HL-60/S4 treated with phorbol 12-myristate 13-acetate at 8.2 ng/mL for 4 days and 3 days (cell line): Measurements from ENCODE around the gene SMARCC1.

Experiments used
- in situ Hi-C: fragments of 300-500 bp; cut with MboI; formaldehyde crosslinking; loops from 2 replicates; pipeline ENCODE4 v1.15.0; 2022; ENCODE audit warnings: low sequenced_read_pairs

The SMARCC1 gene

GRCh38 chr3:47565734-47566550 is 215.8 kb downstream of the SMARCC1 start:
- in situ Hi-C loops: no loop called here

- in situ Hi-C loops: no loop called here
Observed at GRCh38 chr3:47556351-47556750, 225.3 kb downstream of the SMARCC1 start.

DNA sequence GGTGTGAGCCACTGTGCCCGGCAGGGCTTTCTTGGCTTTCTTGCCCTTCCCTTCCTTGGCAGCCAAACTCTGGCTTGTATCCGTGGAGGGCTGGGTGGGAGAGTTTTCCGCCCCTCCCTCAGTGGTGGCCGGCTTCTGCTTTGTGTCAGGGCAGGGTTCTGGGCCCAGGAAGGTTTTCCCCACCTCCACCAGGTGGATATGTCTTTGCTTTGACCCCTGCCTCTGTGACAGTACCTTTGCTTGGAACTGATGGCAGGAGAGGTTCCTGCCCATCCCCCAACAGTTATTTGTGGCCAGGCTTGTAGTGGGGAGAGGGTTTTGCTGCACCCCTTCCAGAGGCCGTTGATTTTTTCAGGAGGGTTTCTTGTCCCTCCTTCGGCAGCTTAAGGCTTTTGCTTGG is 227.4 kb downstream of the SMARCC1 start:
- in situ Hi-C loops: no loop called here

- in situ Hi-C loops: no loop called here
Observed at GRCh38 chr3:47553407-47553806, 228.3 kb downstream of the SMARCC1 start.

- in situ Hi-C loops: no loop called here
Observed at GRCh38 chr3:47542471-47543173, 239.1 kb downstream of the SMARCC1 start.

- in situ Hi-C loops: no loop called here
Observed at GRCh38 chr3:47541583-47542108, 240.0 kb downstream of the SMARCC1 start.

DNA sequence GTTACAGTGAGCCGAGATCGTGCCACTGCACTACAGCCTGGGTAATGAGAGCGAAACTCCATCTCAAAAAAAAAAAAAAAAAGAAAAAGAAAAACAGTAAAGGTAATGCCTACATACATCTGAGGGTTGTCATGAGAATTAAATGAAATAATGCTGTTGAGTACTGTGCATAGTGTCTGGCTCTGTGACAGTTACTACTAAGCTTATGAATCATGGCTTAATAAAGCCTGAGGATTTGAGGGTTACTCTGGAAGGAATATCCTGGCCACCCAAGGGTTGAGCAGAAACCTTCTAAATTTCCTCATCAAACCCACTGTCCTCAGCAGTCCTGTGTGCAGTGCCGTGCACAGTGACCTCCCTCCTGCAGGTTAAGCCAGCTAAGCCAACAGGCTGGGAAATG is 241.4 kb downstream of the SMARCC1 start:
- in situ Hi-C loops: no loop called here

- in situ Hi-C loops: no loop called here
Observed at GRCh38 chr3:47536967-47537366, 244.7 kb downstream of the SMARCC1 start.

DNA sequence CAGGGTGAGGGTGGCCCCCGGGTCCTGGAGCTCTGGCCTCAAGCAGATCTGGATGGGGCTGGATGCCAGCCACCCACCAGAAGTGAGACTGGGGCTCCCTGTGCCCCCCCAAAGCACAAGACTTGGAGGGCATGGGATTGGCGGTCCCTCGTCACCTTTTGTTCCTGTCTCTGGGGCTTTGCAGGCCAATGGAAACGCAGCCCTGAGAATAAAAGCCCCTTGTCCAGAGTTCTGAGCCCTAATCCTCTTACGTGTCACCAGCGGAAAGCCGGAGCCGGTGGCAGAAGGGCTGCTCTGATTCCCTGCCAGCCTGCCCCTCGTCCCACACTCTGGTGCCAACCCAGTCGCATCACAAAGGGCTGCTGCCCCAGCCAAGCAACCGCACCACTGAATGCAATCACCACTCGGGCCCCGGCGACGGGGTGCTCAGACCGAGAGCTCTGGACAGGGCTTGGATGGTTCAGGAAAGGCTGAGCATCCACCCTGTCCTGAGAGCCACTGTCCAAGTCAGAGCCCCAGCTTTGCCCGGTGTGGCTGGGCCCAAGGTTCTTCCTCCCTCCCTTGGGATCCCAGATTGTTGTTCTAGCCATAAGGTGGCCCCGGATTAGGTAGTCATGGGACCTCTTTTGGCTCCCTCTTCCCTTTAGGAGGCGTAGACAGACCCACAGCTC is 245.3 kb downstream of the SMARCC1 start:
- in situ Hi-C loops: no loop called here
